ENCODE data around the gene CHTOP. TPM values are rescaled to one million over a fixed set of nuclear protein-coding genes. Genes with fewer than 3 reads are reported as not detected.
A peak's percentile ranks its signal among the peaks of the same experiment; 100 is the strongest.

The CHTOP gene
- total and polyA plus RNA-seq, 2 of the 13 experiments (the other 11 are each of a cell fraction or from before 2014, with no cell fraction given) = 38.0 to 51.9 TPM

DNA sequence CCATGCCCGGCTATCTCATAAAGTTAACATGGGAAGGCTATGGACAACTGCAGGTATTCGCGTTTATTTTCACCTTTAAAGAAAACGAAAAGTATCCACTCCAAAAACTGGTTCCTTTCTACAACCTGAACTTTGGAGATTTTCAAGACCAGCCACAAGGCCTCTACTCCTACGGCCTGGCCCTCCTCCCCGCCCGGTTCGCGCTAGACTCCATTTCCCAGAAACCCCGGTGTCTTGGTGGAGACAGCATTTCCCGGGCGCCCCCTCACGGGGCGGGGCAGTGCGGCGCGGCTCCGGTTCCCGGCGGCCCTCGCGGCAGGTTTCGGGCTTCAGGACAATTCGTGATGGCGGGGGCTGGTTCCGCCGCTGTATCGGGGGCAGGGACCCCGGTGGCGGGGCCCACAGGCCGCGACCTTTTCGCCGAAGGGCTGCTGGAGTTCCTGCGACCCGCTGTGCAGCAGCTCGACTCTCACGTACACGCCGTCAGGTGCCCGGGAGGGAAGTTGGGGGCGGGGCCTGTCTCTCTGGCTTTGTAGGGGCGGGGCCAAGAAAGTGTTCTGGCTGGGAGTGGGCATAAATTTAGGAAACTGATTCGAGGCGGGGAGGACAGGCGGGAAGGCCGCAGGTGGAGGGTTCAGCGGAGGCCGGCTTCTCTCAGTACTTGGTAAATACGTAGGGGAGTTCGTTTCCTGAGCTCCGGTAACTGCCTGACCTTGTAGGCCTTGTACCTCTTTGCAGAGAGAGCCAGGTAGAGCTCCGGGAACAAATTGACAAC is 24.7 kb downstream of the CHTOP start, which contains the start of gene SNAPIN (continued):
- TF ChIP-seq HHEX (CRISPR knock-in tag; IDR thresholded peaks at IDR 0.05) (no peak), ISL2 (CRISPR knock-in tag; IDR thresholded peaks at IDR 0.05) (peak; percentile 56), SMARCC2 (IDR thresholded peaks at IDR 0.05) (no peak), HMGA1 (CRISPR knock-in tag; conservative IDR thresholded peaks at IDR 0.05) (no peak), REL (CRISPR knock-in tag; conservative IDR thresholded peaks at IDR 0.05) (no peak), ZNF749 (CRISPR knock-in tag; IDR thresholded peaks at IDR 0.05; ENCODE audit: borderline replicate concordance) (no peak), ATM (IDR thresholded peaks at IDR 0.05; ENCODE audit: borderline replicate concordance) (no peak), FIP1L1 (IDR thresholded peaks at IDR 0.05; ENCODE audit: borderline replicate concordance, insufficient read depth, low read depth, low read length) (0 out of 2 replicates have a peak, but pooled peaks have one; percentile 40), ZMYM4 (CRISPR knock-in tag; IDR thresholded peaks at IDR 0.05) (peak; percentile 58), PAX8 (CRISPR knock-in tag; IDR thresholded peaks at IDR 0.05; ENCODE audit: borderline replicate concordance) (no peak), ZNF331 (CRISPR knock-in tag; IDR thresholded peaks at IDR 0.05) (peak; percentile 29; the same call in 1 of the 2 replicates), NFE2 (CRISPR knock-in tag; IDR thresholded peaks at IDR 0.05) (no peak), ZBTB8A (CRISPR knock-in tag; IDR thresholded peaks at IDR 0.05; ENCODE audit: borderline replicate concordance, low read depth) (no peak), ZNF773 (CRISPR knock-in tag; IDR thresholded peaks at IDR 0.05; ENCODE audit: borderline replicate concordance) (no peak), NKX3-1 (CRISPR knock-in tag; IDR thresholded peaks at IDR 0.05) (peak; percentile 57; the same call in 1 of the 2 replicates), CREB1 (IDR thresholded peaks at IDR 0.05) (no peak), CREB1 (CRISPR knock-in tag; IDR thresholded peaks at IDR 0.05) (peak; percentile 80), TMF1 (CRISPR knock-in tag; IDR thresholded peaks at IDR 0.05; ENCODE audit: low read depth) (no peak), TCF7 (IDR thresholded peaks at IDR 0.05; ENCODE audit: low read depth) (no peak), ZNF777 (CRISPR knock-in tag; IDR thresholded peaks at IDR 0.05) (0 out of 2 replicates have a peak, but pooled peaks have one; percentile 32), ZNF33A (CRISPR knock-in tag; IDR thresholded peaks at IDR 0.05; ENCODE audit: borderline replicate concordance) (0 out of 2 replicates have a peak, but pooled peaks have one; percentile 25), AHR (CRISPR knock-in tag; IDR thresholded peaks at IDR 0.05) (0 out of 2 replicates have a peak, but pooled peaks have one; percentile 19), FOXK2 (IDR thresholded peaks at IDR 0.05) (no peak), ZSCAN12 (CRISPR knock-in tag; IDR thresholded peaks at IDR 0.05) (0 out of 2 replicates have a peak, but pooled peaks have one; percentile 42)
- TF ChIP-seq, protein P1, sequence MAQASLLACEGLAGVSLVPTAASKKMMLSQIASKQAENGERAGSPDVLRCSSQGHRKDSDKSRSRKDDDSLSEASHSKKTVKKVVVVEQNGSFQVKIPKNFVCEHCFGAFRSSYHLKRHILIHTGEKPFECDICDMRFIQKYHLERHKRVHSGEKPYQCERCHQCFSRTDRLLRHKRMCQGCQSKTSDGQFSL (CRISPR knock-in tag; IDR thresholded peaks at IDR 0.05) = 0 out of 2 replicates have a peak, but pooled peaks have one; percentile 23
- TF ChIP-seq, protein P2, sequence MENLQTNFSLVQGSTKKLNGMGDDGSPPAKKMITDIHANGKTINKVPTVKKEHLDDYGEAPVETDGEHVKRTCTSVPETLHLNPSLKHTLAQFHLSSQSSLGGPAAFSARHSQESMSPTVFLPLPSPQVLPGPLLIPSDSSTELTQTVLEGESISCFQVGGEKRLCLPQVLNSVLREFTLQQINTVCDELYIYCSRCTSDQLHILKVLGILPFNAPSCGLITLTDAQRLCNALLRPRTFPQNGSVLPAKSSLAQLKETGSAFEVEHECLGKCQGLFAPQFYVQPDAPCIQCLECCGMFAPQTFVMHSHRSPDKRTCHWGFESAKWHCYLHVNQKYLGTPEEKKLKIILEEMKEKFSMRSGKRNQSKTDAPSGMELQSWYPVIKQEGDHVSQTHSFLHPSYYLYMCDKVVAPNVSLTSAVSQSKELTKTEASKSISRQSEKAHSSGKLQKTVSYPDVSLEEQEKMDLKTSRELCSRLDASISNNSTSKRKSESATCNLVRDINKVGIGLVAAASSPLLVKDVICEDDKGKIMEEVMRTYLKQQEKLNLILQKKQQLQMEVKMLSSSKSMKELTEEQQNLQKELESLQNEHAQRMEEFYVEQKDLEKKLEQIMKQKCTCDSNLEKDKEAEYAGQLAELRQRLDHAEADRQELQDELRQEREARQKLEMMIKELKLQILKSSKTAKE (CRISPR knock-in tag; IDR thresholded peaks at IDR 0.05; ENCODE audit: borderline replicate concordance) = no peak
- TF ChIP-seq, protein P3, sequence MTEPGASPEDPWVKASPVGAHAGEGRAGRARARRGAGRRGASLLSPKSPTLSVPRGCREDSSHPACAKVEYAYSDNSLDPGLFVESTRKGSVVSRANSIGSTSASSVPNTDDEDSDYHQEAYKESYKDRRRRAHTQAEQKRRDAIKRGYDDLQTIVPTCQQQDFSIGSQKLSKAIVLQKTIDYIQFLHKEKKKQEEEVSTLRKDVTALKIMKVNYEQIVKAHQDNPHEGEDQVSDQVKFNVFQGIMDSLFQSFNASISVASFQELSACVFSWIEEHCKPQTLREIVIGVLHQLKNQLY (CRISPR knock-in tag; IDR thresholded peaks at IDR 0.05) = no peak
- TF ChIP-seq, protein P4, sequence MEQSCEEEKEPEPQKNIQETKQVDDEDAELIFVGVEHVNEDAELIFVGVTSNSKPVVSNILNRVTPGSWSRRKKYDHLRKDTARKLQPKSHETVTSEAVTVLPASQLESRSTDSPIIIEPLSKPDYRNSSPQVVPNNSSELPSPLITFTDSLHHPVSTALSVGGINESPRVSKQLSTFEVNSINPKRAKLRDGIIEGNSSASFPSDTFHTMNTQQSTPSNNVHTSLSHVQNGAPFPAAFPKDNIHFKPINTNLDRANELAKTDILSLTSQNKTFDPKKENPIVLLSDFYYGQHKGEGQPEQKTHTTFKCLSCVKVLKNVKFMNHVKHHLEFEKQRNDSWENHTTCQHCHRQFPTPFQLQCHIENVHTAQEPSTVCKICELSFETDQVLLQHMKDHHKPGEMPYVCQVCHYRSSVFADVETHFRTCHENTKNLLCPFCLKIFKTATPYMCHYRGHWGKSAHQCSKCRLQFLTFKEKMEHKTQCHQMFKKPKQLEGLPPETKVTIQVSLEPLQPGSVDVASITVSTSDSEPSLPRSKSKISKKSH (CRISPR knock-in tag; IDR thresholded peaks at IDR 0.05; ENCODE audit: borderline replicate concordance) = peak; percentile 76; the same call in 1 of the 2 replicates

All from HepG2 (cell line).